ENCODE data around the gene TMEM135.
A peak's percentile ranks its signal among the peaks of the same experiment; 100 is the strongest.

The TMEM135 gene

GRCh38 chr11:87351676-87352075, 313.9 kb downstream of the TMEM135 start:
- H3K36me3 ChIP-seq = no peaks in the 10 kb centered on the region
- H3K4me3 ChIP-seq (ENCODE audit: low read depth, low read length) = no peak overlapping the region
- no peaks in the 10 kb centered on the region for H3K27me3 ChIP-seq (ENCODE audit: insufficient read depth, low read depth, severe bottlenecking)
- no peak for TF ChIP-seq CTCF (IDR thresholded peaks at IDR 0.05; ENCODE audit: low read depth, low read length)
- DNase-seq = no peak
- H3K9me3 ChIP-seq (ENCODE audit: severe bottlenecking) = no peaks in the 10 kb centered on the region
- no peak overlapping the region for H3K27ac ChIP-seq

- peak; percentile 87 for DNase-seq
- H3K9me3 ChIP-seq (ENCODE audit: severe bottlenecking) = no peaks in the 10 kb centered on the region
- peak overlapping the region; percentile 13 for H3K4me3 ChIP-seq (ENCODE audit: low read depth, low read length)
- no peak overlapping the region for H3K27ac ChIP-seq
- TF ChIP-seq CTCF (IDR thresholded peaks at IDR 0.05; ENCODE audit: low read depth, low read length) = peak; percentile 97
- H3K36me3 ChIP-seq = no peaks in the 10 kb centered on the region
- H3K27me3 ChIP-seq (ENCODE audit: insufficient read depth, low read depth, severe bottlenecking) = no peaks in the 10 kb centered on the region
Measured at GRCh38 chr11:87352759-87353707, 315.3 kb downstream of the TMEM135 start.

GRCh38 chr11:87353771-87354345, 316.1 kb downstream of the TMEM135 start:
- H3K9me3 ChIP-seq (ENCODE audit: severe bottlenecking) = no peaks in the 10 kb centered on the region
- no peak for TF ChIP-seq CTCF (IDR thresholded peaks at IDR 0.05; ENCODE audit: low read depth, low read length)
- no peak for DNase-seq
- no peak overlapping the region for H3K27ac ChIP-seq
- H3K27me3 ChIP-seq (ENCODE audit: insufficient read depth, low read depth, severe bottlenecking) = no peaks in the 10 kb centered on the region
- H3K4me3 ChIP-seq (ENCODE audit: low read depth, low read length) = no peak overlapping the region
- no peaks in the 10 kb centered on the region for H3K36me3 ChIP-seq

- no peaks in the 10 kb centered on the region for H3K27me3 ChIP-seq (ENCODE audit: insufficient read depth, low read depth, severe bottlenecking)
- H3K27ac ChIP-seq = no peak overlapping the region
- no peaks in the 10 kb centered on the region for H3K36me3 ChIP-seq
- TF ChIP-seq CTCF (IDR thresholded peaks at IDR 0.05; ENCODE audit: low read depth, low read length) = no peak
- H3K4me3 ChIP-seq (ENCODE audit: low read depth, low read length) = no peak overlapping the region
- no peak for DNase-seq
- no peaks in the 10 kb centered on the region for H3K9me3 ChIP-seq (ENCODE audit: severe bottlenecking)
Measured at GRCh38 chr11:87355596-87355995, 317.9 kb downstream of the TMEM135 start.

- H3K9me3 ChIP-seq (ENCODE audit: severe bottlenecking) = no peaks in the 10 kb centered on the region
- no peaks in the 10 kb centered on the region for H3K27me3 ChIP-seq (ENCODE audit: insufficient read depth, low read depth, severe bottlenecking)
- H3K27ac ChIP-seq = no peak overlapping the region
- no peak for TF ChIP-seq CTCF (IDR thresholded peaks at IDR 0.05; ENCODE audit: low read depth, low read length)
- no peaks in the 10 kb centered on the region for H3K36me3 ChIP-seq
- H3K4me3 ChIP-seq (ENCODE audit: low read depth, low read length) = no peak overlapping the region
- DNase-seq = no peak
Measured at GRCh38 chr11:87356428-87356827, 318.7 kb downstream of the TMEM135 start.

Measured in WERI-Rb-1 (cell line).